ENCODE measurements around the gene MYZAP.

Gene MYZAP

DNA sequence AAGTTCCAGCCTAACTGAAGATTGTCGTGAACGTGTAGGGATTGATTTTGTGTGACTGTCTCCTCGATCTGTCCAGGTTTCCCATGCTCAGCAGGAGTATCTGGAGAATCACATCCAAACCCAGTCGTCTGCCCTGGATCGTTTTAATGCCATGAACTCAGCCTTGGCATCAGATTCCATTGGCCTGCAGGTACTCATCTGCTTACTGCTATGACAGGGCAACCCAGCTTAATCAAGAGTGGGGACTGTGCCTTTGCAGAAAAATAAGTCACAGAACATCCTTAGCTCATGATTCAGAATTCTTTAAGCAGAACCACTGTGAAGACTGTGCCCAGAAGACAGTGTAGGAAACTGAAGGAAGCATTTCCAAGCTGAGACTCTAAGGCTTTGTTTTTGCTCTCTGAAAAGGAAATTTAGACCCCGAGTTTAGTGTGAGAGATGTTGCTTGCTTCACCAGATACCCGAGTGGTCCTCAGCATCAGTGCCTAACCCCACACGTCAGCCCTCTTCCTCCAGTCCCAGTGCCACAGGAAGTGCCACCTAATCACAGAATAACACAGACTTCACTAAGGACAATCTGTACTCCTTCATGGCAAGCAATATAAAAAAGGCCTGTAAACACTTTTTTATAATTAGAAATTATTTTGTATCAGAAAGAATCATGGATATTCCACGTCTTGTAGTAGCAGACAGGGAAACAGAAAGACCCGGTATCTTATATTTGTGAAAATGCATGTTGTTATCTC is 34.2 kb downstream of the MYZAP start:
- DNase-seq (ENCODE audit: low spot score), result no peak

DNA sequence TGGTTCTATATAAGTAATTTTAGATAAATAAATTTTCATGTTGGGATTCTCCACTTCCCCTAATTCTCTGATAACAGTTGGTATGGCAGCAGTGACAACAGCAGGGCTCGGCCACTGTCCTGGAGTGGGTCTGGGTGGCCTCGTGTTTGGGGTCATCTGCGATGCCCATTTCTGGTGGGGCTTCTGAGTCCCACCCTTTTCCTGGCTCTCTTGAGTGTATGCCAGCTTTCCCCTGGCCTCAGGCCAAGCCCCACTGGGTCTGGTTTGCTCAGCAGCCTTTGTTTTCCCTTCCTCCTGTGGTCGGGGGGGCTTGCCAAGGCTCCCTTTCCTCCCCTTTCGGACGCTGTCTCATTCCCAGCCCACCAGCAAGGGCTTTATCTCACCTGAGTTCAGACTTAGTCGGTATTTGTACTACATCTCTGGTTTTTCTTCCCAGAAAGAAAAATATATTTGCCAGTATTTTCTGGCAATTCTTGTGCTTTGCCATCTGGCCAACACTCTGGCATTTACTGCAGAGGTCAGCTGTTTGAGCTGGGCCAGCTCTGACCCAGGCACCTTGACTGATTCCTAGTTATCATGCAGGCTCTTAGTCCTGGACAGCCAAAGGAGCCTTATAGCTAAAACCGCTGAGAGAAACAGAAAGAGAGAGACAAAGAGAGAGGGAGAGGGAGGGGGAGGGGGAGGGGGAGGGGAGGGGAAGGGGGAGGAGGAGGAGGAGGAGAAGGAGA is 35.2 kb downstream of the MYZAP start:
- no peak for DNase-seq (ENCODE audit: low spot score)

DNA sequence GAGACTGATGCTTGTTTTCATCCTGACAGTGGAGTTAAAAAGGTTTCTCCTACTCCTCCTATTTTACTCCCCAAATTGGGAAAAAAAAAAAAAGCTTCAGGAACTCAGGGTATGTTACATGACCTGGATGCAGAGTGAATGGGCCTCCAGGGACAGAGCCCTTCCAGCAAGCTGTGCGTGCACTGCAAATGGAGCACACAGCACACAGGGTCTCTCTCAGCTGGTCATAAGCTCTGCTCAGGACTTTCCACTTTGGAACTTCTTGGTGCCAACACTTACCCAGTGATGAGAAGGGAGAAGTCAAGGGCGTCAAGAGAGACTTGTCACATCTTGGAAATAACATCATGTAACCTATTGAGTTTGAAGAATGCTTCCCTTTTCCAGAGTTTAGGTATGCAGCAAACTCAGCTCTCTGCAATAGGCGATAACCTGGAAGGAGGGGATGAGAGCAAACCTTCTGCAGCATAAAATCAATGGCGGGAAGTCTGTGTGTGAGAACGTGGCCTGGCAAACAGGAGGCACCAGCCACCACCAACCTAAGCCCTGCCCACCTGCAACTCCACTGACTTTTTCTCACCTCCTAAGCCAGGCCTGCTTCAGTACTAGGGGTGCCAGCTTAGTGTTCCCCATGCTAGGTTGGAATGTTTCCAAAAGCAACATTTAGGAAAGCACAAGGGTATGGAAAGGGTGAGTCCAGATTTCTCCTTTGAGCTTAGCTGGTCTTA is 39.8 kb downstream of the MYZAP start:
- no peak for DNase-seq (ENCODE audit: low spot score)

DNA sequence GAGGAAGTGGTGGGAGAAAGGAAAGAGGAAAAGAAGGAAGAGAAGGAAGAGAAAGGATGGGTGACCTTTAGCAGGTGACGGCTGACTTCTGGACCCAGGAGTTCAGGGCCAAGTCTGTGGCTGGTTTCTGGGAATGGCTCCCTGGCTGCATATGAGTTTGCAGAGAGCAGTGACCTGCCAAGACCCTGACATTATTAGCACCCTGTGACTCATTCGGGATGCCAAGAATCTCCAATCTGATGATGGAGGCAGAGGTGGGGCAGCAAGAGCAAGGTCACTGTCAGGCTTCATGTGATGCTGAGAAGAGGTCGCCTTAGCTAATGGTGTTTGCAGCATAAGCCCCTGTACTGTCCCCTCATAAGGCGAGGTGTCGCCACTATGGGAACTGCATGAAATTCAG is 42.6 kb downstream of the MYZAP start:
- no peak for DNase-seq (ENCODE audit: low spot score)

DNA sequence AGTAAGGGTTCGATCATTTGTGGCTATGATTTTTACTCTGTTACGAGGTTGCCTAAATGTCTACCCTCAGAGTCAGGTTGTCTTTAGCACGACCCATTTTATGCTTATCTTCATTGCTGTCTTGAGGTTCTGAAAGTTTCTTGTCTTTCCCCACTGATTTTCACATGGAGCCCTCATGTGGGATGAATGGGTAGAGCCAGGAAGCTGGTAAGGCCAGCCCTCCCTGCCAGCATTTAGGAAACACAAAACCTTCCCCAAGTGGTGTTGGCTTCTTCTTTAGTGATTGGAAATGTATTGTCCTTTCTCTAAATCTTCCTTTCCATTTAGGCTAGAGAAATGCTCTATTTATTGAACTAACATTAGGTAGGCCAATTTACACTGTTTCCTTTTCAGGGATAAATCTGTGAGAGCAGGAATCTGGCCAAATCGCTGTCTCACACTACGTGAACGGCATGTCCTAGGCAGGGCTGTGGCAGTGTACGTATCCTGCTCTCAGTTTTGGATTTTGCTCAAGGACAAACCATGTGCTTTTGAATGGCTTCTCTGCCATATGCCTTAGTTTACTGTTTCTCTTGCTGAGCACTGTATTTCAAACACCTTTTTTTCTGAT is 43.7 kb downstream of the MYZAP start:
- no peak for DNase-seq (ENCODE audit: low spot score)

DNA sequence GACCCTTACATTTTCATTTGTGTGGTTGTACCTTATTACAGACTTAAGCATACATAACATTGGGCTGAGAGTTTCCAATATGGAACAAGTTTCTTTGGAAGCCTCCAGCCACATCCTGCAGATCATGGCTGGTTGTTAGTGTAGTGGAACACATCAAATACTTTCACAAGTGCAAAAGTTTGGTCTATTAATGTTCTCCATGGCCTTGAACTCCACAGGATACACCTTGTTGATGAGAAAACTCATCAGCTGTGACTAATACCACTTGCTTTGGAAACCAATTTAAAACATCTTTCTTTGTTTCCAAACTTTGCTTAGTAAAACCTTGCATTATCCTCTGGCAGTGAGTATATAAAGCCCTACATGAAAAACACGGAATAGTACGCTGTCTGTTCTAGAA is 46.1 kb downstream of the MYZAP start:
- no peak for DNase-seq (ENCODE audit: low spot score)

DNA sequence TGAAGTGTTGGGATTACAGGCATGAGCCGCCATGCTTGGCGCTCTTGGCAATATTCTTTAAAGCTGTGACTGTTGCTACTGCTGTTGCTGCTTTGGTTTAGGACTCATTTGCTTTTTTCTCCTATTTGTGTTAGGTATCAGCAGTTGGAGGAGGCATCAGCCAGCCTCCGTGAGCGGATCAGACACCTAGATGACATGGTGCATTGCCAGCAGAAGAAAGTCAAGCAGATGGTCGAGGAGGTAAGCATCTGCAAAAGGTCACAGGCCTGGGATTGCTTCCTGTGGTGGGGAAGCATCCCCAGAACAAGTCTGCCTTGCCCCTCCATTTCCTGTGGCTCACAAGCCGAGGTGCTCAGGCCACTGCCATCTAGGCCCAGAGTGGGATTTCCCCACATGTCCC is 47.6 kb downstream of the MYZAP start:
- no peak for DNase-seq (ENCODE audit: low spot score)

DNA sequence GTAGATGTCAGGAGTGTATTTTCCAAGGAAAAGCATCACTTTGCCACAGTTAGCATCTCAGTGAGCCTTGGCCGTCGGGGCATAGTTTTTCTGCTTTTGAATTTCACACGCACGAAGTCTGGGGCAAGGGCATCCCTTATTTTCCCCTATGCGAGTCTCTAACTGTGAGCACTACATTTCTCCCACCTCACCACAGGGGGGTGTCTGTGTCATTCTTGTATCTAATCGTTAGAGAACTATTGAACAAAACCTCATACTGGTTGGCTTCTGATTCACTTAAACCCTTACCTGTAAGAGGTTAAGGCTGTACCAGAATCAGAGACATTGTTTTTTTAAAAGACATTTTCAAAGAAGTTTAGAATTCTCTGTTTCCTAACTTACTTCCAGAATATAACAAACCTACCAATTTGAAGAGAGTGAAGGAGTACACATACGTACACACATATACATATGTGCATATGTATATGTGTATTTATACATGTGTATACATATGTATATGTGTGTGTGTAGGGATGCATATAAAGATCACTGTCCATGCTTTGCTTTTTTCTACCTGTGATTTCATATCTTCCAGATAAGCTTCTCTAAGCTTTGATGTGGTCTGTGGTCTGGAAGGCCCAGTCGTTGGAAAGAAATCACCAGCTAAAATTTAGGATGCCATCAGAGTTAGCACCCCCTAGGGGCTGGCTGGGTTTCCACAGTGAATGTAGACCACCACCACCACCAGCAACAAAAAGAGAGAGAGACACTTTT is 49.4 kb downstream of the MYZAP start:
- no peak for DNase-seq (ENCODE audit: low spot score)

DNA sequence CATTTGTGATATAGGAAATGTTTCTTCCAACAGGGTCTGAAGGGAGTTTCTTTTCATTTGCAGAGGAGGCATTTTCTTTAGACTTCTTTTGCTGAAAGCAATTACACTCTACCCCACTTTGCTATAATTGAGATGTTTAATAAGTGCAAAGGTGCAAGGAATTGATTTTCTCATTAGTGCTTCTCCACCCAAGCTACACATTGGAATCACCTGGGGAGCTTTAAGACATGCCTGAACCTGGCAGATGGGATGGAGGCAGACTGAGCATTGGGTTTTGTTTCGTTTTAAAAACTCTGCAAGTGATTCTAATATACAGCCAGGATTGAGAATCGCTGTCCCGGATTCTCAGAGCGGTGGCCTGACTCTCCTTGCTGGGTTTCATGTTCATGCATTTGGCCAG is 52.1 kb downstream of the MYZAP start:
- no peak for DNase-seq (ENCODE audit: low spot score)

DNA sequence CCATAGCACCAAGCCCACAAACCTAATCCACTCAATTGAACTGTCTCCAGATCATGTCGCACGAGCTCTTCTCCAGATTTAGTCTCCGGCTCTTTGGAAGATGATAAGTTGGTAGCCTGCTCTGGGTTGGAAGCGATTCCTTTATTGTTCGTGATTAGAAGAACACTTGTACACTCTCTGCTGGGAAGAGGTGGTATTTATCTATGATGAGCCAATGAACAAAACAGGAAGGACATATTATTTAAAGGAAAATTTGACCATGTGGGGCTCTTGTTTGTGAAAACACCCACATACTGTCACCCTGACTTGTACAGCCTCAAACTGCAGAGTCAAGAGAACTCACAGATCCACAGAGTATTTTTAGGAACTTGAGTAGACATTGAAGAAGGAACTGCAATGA is 54.4 kb downstream of the MYZAP start:
- no peak for DNase-seq (ENCODE audit: low spot score)

DNA sequence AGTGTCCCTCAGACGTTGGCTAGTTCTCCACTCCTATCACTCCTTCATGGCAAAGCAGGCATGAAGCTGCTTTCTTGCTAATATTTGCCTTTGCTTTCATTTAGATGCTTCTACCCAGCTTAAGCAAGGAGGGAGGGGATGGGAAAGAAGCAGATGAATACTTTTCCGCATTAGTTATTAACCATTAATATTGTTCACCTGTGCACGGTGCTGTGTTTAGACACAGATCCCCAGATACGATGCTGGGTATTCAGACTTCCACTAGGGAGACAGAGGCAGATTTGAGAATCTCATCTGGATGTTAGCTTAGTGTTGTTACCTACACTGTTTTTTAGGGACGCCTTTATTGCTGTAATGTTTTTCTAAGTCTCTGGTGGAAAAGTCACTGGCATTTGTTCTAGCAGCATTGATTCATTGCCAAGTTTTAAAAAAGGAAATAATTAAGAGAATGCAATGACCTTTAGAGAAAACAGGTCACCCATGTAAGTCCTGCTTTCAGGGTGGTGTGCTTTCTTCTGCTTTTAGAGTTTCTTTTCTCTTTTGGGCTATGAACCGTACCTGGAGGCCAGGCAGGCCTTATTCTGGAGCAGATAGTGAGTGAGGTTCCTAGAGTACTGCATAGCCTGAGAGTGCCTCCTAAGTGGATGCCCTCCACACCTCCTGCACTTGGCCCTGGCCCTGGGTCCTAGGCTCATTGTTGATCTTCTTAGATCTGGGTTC is 55.5 kb downstream of the MYZAP start:
- DNase-seq (ENCODE audit: low spot score), result no peak

DNA sequence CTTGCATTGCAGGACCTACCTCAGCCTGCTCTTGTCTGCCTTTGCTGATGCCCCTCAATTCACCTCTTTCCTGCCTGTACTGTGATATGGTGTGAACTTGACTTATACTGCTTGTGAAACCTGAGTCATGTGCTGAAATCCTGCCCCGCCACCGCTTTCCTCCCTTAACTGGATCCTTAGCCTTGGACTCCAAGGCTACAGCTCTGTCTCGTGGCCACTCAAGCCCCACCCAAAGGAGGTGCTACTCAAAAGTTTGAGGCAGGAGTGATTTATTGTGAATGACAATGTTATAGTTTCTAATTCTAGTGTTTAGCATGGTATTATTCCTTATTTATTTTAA is 56.1 kb downstream of the MYZAP start:
- no peak for DNase-seq (ENCODE audit: low spot score)

DNA sequence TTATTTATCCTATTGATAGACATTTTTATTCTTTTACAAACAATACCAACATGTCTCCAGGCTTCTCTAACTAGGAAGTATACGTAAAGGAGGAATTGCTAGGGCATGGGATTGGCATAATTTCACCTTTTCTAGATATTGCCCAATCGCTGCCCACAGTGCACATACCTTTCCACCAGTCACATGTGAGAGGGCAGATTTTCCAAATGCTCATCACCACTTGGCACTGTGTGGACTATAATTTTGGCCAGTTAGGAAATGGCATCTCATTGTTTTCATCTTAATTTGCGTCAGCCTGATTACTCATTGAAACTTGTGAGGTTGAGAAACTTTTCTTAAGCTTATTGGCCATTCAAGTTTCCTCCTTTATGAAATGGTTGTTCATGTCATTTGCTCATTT is 57.4 kb downstream of the MYZAP start:
- DNase-seq (ENCODE audit: low spot score), result no peak

DNA sequence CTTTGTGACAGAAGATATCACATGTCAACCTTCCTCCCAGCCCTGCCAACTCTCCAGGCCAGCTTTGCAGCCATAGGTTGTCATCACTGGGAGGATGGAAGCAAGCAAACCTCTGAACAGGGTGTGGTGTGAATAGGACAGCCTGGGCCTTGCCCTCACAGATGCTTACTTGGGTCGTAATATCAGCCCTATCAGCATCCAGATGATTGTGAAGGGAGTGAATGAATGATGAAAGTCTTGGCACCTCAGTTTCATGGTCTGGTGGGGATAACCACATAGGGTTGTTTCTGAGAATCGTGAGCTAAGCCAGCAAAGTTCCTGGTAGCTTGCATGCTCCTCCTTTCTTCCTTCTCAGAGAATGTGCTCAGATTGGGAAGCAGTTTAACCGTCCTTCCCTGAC is 59.7 kb downstream of the MYZAP start:
- no peak for DNase-seq (ENCODE audit: low spot score)

DNA sequence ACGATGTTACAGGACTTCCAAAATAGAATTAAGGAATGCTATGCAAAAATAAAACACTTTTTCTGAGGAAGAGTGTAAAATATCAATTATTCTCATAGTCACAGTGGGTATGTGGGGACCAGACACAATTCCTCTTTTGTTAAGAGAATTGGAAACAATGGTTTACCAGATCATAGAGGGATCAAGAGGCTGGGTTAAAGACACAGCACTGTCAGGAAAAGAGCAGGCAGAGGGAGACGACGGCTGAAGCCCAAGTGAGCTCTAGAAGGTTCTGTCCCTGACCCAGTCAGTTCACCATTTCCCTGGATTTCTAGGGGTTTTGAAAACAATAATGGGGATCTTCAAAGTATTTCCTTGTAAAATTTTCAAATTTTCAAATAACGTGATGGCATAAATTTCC is 60.8 kb downstream of the MYZAP start:
- no peak for DNase-seq (ENCODE audit: low spot score)

DNA sequence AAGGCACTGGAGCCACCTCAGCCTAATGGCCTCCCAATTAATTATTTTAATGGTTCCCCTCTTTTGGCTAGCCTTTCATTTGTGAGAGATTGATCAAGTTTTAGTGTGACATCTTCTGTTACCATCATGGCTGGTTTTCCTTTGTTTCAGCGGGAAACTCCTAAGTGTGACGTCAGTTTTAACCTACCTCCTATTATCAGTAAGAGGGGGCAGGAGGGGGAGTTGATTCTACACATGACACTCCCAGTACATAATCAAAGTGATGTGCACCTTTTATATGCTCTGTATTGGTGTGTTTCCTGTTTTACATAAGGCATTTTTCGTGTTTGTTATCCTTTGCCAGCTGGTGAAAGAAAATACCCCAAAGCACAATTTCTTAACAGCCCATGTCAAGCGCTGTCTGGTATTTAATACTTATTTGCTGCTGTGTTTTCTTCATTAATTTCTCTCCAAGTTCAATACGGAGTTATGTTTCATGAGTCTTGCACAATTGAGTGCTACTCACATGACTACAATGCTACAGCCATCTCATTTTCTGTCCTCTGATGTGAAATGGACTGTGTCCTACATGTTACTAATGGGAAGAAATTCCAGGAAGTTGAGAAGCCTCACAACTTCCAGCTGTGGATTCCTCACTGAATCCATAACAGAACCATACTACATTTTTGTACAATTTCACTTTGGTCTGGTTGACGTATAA is 62.6 kb downstream of the MYZAP start:
- no peak for DNase-seq (ENCODE audit: low spot score)

DNA sequence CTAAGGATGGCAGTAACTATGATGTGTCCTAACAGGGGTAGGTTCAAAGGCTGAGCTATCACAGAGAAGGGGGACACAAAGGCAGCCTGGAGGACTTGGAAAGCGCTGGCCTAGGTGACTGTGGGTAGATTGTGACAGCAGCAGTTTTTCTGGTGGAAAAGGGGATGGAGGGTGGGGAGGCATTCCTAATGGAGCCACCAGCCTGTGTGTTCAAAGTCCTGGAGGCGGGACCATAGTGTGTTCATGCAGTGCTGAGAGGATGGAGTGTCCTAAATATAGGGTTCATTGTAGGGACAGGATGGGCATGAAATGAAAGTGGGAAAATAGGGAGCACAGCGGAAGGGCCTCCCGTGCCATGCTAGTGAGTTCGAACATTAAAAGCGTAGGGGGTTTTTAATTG is 63.3 kb downstream of the MYZAP start:
- no peak for DNase-seq (ENCODE audit: low spot score)

DNA sequence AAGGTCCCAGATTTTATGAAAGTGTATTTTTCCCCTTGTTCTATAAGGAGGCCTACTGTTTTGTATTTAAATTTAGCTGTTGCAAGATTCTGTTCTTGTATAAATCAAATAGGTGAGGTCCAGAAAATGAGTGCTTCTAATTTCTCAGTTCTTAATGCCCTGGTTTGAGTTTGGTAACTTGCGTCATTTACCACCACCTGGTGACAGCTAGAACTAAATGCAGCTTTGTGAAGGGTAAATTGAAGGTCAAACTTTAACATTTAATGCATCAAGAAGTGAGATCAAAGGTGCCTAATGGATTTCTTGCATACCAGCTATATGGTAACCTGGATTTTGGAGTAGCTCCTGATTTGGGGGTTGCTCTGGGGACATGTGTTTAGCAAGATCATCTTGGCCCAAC is 64.1 kb downstream of the MYZAP start:
- DNase-seq (ENCODE audit: low spot score), result no peak

DNA sequence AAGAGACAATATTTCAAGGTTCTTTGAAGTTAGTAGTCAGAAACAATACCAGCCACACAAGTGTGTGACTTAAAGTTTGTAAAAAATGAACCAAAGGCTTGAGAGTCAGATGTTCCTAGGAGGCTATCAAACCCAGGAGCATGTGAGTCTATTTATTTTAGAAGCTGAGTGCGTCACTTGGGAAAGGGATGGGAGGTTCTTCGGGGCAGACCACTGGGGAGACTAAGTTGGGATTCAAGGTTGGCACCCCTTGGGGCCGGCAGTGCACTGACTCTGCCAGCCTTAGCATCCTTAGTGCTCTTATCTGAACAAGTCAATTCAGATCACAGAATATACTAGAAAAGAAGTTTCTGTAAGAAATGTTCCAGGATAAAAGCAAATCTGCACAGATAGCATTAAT is 64.7 kb downstream of the MYZAP start:
- DNase-seq (ENCODE audit: low spot score), result no peak

DNA sequence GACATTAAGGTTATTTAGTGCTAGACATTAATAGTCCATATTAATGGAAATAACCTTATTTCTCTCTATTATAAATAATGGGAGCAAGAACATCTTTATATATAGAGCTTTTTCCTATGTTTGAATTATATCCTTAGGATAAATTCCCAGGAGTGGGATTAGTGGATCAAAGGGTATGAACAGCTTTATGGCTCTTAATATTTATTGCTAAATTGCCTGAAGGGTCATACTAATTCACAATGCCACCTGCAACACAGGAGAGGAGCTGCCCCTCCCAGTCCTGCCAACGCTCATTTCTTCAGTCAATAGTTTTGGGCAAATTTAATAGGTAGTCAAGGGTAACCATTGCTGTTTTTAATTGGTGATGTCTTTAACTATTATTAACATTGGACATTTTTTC is 65.9 kb downstream of the MYZAP start:
- DNase-seq (ENCODE audit: low spot score), result no peak
